HCT116 (cell line): ENCODE measurements around the gene CORO2B. TPM values are rescaled to one million over a fixed set of nuclear protein-coding genes. Genes with fewer than 3 reads are reported as not detected.

Experiments used
- ATAC-seq: fragments of 200-7000 bp; cut with Tn5 transposase; 2 replicates; pipeline ENCODE4 v1.9.1; 2020; ENCODE audit warnings: mild to moderate bottlenecking, moderate library complexity
- BruUV-seq: library from RNA; stranded (reverse); fragments of 400-500 nt; replicated peaks from 2 replicates; lab custom pipeline; 2021; lab: Mats Ljungman, UMichigan
- CTCF ChIA-PET: fragments of 300-600 bp; sonication (Branson Sonifier 250); formaldehyde crosslinking; loops from one replicate; lab custom pipeline; 2021; ENCODE audit warnings: antibody characterized with exemption; lab: Charles Lee
- POLR2A ChIA-PET: fragments of 300-600, 350-600 bp; sonication (Branson Sonifier 250); formaldehyde crosslinking; loops from one replicate; lab custom pipeline; 2021; ENCODE audit warnings: antibody characterized with exemption; lab: Charles Lee
- RAD21 ChIA-PET, 2 experiments: fragments of 300-600 bp; sonication (Branson Sonifier 250); formaldehyde crosslinking; loops; one replicate each; lab custom pipeline; 2023; ENCODE audit warnings: low total read pairs in 2 of 2; ENCODE audit not compliant: uncharacterized antibody in 2 of 2, unreplicated experiment in 2 of 2, low non-redundant PET in 1 of 2; lab: Charles Lee
- DNase-seq: peaks from one replicate; pipeline ENCODE4 v3.0.0-alpha.2; 2010; ENCODE audit warnings: low read depth, low spot score
- H2AFZ ChIP-seq: fragments of 200-600 bp; shearing (Covaris generic), sonication (generic); 2 replicates; pipeline ENCODE4 v1.6.1; 2017; ENCODE audit warnings: low read depth, mixed run types, mixed read lengths, antibody characterized with exemption, low read length; ENCODE audit not compliant: poor library complexity, severe bottlenecking
- H3K27ac ChIP-seq: 2 replicates; pipeline ENCODE4 v1.5.1; 2012; ENCODE audit warnings: low read depth, low read length
- H3K27me3 ChIP-seq: fragments of 200-600 bp; sonication (generic); 2 replicates; pipeline ENCODE4 v1.6.1; 2016; ENCODE audit warnings: mixed run types, low read length, mixed read lengths; ENCODE audit not compliant: insufficient read depth
- H3K36me3 ChIP-seq, 2 experiments: fragments of 200-500 bp in 1 of 2; fragments of 200-600 bp in 1 of 2; sonication (Bioruptor generic) in 1 of 2; sonication (generic) in 1 of 2; 2 replicates each; pipeline versions ENCODE4 v1.5.1 to v1.6.1; 2014 to 2016; ENCODE audit warnings: low read length in 2 of 2, inconsistent platforms in 1 of 2, mixed read lengths in 1 of 2, mixed run types in 1 of 2; ENCODE audit not compliant: insufficient read depth in 2 of 2, control insufficient read depth in 1 of 2
- H3K4me1 ChIP-seq, 2 experiments: fragments of 200-600 bp in 1 of 2; sonication (generic) in 1 of 2; 2 replicates each; pipeline versions ENCODE4 v1.5.1 to v1.6.1; 2012 to 2017; ENCODE audit warnings: low read length in 2 of 2, inconsistent platforms in 1 of 2, mild to moderate bottlenecking in 1 of 2, mixed read lengths in 1 of 2, mixed run types in 1 of 2, moderate library complexity in 1 of 2; ENCODE audit not compliant: insufficient read depth in 2 of 2, control insufficient read depth in 1 of 2
- H3K4me2 ChIP-seq: fragments of 200-600 bp; sonication (generic); 2 replicates; pipeline ENCODE4 v1.6.1; 2017; ENCODE audit warnings: mixed run types, low read length, mixed read lengths
- H3K4me3 ChIP-seq, 2 experiments: fragments of 200-600 bp in 1 of 2; sonication (generic) in 1 of 2; replicated peaks in 1 of 2; 2 replicates each; pipeline ENCODE4 v1.5.1; 2011 to 2016; ENCODE audit warnings: low read length in 2 of 2, control low read depth in 1 of 2, low read depth in 1 of 2, mild to moderate bottlenecking in 1 of 2, mixed read lengths in 1 of 2, mixed run types in 1 of 2
- H3K79me2 ChIP-seq: fragments of 200-600 bp; sonication (generic); 2 replicates; pipeline ENCODE4 v1.6.1; 2017; ENCODE audit warnings: mild to moderate bottlenecking, mixed run types, low read length, moderate library complexity, mixed read lengths; ENCODE audit not compliant: insufficient read depth
- H3K9ac ChIP-seq: fragments of 200-600 bp; sonication (generic); 2 replicates; pipeline ENCODE4 v1.6.1; 2016; ENCODE audit warnings: low read length, mixed read lengths
- H3K9me2 ChIP-seq: fragments of 200-600 bp; sonication (generic), shearing (Covaris generic); 2 replicates; pipeline ENCODE4 v1.6.1; 2017; ENCODE audit warnings: mixed run types, mild to moderate bottlenecking, moderate library complexity; ENCODE audit not compliant: insufficient read depth
- H3K9me3 ChIP-seq, 2 experiments: fragments of 200-500 bp in 1 of 2; fragments of 200-600 bp in 1 of 2; sonication (Bioruptor generic) in 1 of 2; sonication (generic) in 1 of 2; 2 replicates each; pipeline ENCODE4 v1.6.1; 2014 to 2017; ENCODE audit warnings: low read length in 2 of 2, mixed read lengths in 2 of 2, inconsistent platforms in 1 of 2, low read depth in 1 of 2, mild to moderate bottlenecking in 1 of 2, mixed run types in 1 of 2, moderate library complexity in 1 of 2; ENCODE audit not compliant: control insufficient read depth in 1 of 2, insufficient read depth in 1 of 2
- H4K20me1 ChIP-seq: fragments of 200-600 bp; sonication (generic), shearing (Covaris generic); 2 replicates; pipeline ENCODE4 v1.6.1; 2017; ENCODE audit warnings: mixed run types, mild to moderate bottlenecking, moderate library complexity; ENCODE audit not compliant: insufficient read depth
- CEBPB ChIP-seq: IDR thresholded peaks from 2 replicates; pipeline ENCODE4 v1.6.1; 2012; ENCODE audit warnings: low read depth
- EZH2 ChIP-seq: fragments of 200-600 bp; sonication (generic); IDR thresholded peaks from 2 replicates; pipeline ENCODE4 v1.6.1; 2017; ENCODE audit warnings: antibody characterized with exemption, mixed run types
- FOSL1 ChIP-seq: IDR thresholded peaks from 2 replicates; pipeline ENCODE4 v1.6.1; 2012; ENCODE audit warnings: low read depth
- MAX ChIP-seq: IDR thresholded peaks from 2 replicates; pipeline ENCODE4 v1.6.1; 2012
- POLR2AphosphoS5 ChIP-seq: IDR thresholded peaks from 2 replicates; pipeline ENCODE4 v1.6.1; 2011; ENCODE audit warnings: mild to moderate bottlenecking, low read depth, low read length, moderate library complexity
- RAD21 ChIP-seq: IDR thresholded peaks from 2 replicates; pipeline ENCODE4 v1.6.1; 2012; ENCODE audit warnings: low read depth, mild to moderate bottlenecking
- REST ChIP-seq: IDR thresholded peaks from 2 replicates; pipeline ENCODE4 v1.6.1; 2012; ENCODE audit warnings: low read depth
- SIN3A ChIP-seq: IDR thresholded peaks from 2 replicates; pipeline ENCODE4 v1.6.1; 2012; ENCODE audit warnings: low read depth
- TCF7L2 ChIP-seq: IDR thresholded peaks from 2 replicates; pipeline ENCODE4 v1.7.0; 2011; ENCODE audit warnings: borderline replicate concordance, inconsistent platforms; ENCODE audit not compliant: insufficient read depth, insufficient read length; ENCODE audit errors: extremely low read depth
- ZBTB33 ChIP-seq: IDR thresholded peaks from 2 replicates; pipeline ENCODE4 v1.6.1; 2011; ENCODE audit warnings: mild to moderate bottlenecking, low read length, moderate library complexity; ENCODE audit not compliant: insufficient replicate concordance; ENCODE audit errors: extremely low read depth
- ZFX ChIP-seq: fragments of 450-650 bp; IDR thresholded peaks from 2 replicates; pipeline ENCODE4 v1.6.1; 2017
- intact Hi-C: fragments of 100-400 bp; cut with micrococcal nuclease; formaldehyde crosslinking; loops from 2 replicates; pipeline ENCODE4 v1.10.0; 2022
- total RNA-seq: library from RNA; stranded (reverse); gene quantifications from one replicate; pipeline ENCODE4 v1.2.1, GENCODE V29; 2021; ENCODE audit not compliant: unreplicated experiment

Gene CORO2B
- total RNA-seq, 1 experiment from 2014 or later = 2.8 TPM

GRCh38 chr15:68583936-68584755 is 5.4 kb downstream of the CORO2B start:
- ChIA-PET POLR2A (interaction anchor here (1.0 kb wide), 1 partner anchor 9 kb away, joined by 3 read pairs; no protein-coding TSS in a partner anchor), CTCF (no interaction called here), RAD21 (interaction anchor here in 1 of 2 experiments (1.2 kb wide), 1 partner anchor 56 kb away, joined by 3 read pairs; no protein-coding TSS in a partner anchor)
- TF ChIP-seq SIN3A (no peak), REST (no peak), RAD21 (no peak), POLR2AphosphoS5 (no peak), CEBPB (no peak), EZH2 (no peak), ZFX (no peak), MAX (no peak), TCF7L2 (no peak), FOSL1 (no peak), ZBTB33 (no peak)
- ATAC-seq (no peak), DNase-seq (no peak)
- no peaks in the 10 kb centered on the region for H3K9me2 ChIP-seq
- peaks cover 35 to 95% of the 10 kb centered on the region in 2 experiments for H3K4me1 ChIP-seq
- H3K27ac ChIP-seq = no peak overlapping the region; the same call in 1 of the 2 replicates
- peak overlapping the region; percentile 69; the same call in 1 of the 2 replicates for H3K4me2 ChIP-seq
- H3K79me2 ChIP-seq = no peaks in the 10 kb centered on the region
- 0 out of 2 replicates have a peak overlapping the region, but pooled peaks have one; percentile 35 for H3K9ac ChIP-seq
- H2AFZ ChIP-seq = no peak overlapping the region
- H3K36me3 ChIP-seq = no peaks in the 10 kb centered on the region
- H4K20me1 ChIP-seq = no peaks in the 10 kb centered on the region
- intact Hi-C loops = no loop called here
- no peaks in the 10 kb centered on the region for H3K9me3 ChIP-seq
- no peaks in the 10 kb centered on the region for H3K27me3 ChIP-seq
- H3K4me3 ChIP-seq = no peak overlapping the region
- no TSS peak for BruUV-seq
